SKM-1 treated with dmso at 0.1 percent for 144 hours (cell line): ENCODE measurements around the gene PMVK.
"Not testable (repeated sequence)": the region's sequence is repeated elsewhere in the genome, so short reads cannot be mapped to it uniquely, and the experiment has no call there.

Source experiments
- DNase-seq: peaks from one replicate; lab custom pipeline; 2025; ENCODE audit not compliant: unreplicated experiment; lab: John Stamatoyannopoulos, UW

The PMVK gene

GRCh38 chr1:154925335-154926170 lies 11.0 kb downstream of the PMVK start:
- DNase-seq, result peak; percentile 56

DNA sequence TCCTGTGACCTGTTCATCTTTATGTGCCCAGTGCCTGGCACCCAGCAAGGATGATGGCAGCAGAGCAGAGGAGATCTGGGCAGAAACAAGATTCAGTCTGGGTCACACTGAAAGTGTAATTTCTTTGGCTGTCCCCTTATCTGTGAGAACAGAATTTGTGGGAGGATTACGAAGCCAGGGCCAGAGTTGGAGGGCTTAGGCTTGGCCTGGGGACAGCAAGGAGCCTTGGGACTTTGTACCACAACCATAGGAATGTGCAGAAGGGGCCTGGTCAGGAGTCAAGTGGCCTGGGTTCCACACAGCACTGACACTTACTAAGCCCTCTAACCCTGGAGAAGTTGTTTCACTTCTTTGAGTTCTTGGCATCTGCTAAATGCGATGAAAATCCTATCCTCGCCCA lies 12.8 kb downstream of the PMVK start:
- no peak for DNase-seq

DNA sequence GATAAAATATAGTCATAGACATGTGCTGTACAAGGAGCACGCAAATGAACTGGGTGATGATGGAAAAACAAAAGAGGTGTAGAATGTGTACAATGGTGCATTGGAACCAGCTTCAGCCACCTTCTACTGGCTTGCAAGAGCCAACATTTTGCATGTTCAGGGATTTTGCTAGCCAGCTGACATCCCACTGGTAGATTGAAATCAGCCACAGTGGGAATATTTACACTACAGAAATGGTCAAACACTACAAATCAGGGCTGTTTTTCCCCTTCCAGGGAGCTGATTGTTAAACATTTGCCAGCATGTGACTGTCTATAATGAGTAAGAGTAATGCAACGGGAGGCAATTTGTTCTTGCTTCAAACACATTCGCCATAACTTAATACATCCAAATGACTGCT lies 23.2 kb downstream of the PMVK start:
- DNase-seq, result no peak

DNA sequence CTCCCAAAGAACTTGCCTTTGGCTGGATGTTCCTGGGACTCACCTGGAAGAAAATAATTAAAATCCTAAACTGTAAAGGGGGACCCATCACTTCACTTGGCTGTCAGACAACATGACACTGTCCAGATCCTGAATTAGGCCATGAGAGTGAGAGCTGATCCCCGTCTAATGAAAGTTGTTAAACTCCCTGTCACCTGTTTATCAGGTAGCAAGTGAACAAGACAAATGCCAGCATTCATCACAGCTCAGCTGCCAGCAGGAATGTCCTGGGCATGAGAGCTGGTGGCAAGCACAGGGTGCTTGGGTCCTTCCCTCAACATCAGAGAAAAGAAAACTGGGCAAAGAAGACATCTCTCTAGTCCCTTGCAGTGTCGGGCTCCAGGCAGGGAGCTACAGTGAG lies 23.8 kb downstream of the PMVK start:
- DNase-seq, result no peak

DNA sequence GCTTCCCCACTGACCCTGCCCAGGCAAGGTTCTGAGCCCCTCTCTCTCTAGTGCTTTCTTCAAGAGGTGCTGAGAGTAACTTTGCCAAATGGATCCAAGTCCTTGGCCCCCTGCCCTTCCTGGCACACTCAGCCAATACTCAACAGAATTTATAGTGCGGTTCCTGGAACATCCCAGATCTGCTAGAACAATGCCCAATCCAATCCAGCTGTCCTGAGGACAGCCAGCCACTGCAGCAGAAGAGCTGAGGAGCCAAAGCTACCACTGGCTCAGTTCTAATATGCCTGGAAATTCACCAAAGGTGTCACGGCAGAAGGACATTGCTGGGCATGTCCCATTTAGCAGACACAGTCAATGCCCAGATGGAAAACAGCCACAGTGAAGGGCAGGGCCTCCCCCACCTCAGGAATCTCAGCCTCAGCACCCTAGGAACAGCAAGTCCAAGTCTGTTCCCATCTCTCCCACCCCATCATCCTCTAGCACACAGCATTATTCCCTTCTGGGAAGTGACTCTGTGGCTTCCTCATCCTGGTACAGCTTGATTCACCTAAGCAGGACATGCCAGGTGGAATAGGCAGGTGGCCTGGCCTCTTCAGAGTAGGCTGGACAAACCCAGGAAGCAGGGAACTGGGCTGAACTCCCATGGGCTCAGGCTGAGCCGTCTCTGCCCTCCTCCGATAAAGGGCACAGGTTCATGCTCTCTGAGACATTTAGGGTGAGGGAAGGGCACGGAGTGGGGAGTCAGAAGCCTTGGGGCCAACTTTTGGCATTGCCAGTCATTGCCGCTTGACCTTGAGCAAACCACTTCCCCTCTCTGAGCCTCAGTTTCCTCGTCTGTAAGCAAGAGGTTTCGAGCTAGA lies 24.6 kb downstream of the PMVK start:
- DNase-seq, result no peak

DNA sequence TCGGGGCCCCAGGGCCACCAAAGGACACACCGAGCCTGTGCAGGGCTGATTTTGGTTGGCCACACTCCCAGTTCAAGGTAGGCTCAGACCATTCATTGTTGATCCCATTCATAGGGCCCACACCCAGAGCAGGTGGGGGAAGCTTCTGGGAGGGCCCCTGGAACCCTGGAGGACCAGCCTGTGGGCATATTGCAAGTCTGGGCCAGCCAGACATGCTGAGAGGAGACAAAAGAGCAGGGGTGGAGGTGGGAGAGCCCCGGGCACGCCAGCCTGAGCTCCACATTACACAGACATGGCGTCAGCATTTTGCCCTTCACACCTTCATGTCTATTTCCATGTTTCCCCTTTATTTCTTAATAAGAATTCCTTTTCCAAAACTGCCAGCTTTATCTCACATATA lies 25.7 kb downstream of the PMVK start:
- DNase-seq, result no peak

- DNase-seq, result no peak
Measured at GRCh38 chr1:154908937-154909336, 27.6 kb downstream of the PMVK start.

GRCh38 chr1:154908129-154908528 lies 28.4 kb downstream of the PMVK start:
- DNase-seq, result not testable (repeated sequence)

- DNase-seq, result no peak
Measured at GRCh38 chr1:154906621-154907081, 29.9 kb downstream of the PMVK start.

DNA sequence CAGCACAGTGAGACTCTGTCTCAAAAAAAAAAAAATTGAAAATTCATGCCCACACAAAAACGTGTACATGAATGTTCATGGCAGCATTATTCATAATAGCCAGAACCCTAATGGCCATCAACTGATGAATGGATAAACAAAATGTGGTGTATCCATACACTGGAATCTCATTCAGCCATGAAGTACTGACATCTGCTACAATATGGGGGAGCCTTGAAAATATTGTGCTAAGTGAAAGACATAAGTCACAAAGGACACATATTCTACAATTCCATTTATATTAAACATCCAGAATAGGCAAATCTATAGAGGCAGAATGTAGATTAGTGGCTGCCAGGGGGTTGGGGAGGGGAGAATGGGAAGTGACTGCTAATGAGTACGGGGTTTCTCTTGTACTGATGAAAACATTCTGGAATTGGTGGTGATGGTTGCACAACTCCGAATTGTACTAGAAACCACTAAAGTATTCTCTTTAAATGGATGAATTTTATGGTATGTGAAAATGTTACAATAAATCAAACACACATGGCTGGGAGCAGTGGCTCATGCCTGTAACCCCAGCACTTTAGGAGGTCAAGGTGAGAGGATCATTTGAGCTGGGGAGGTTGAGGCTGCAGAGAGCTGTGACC lies 33.5 kb downstream of the PMVK start:
- DNase-seq, result no peak

GRCh38 chr1:154901591-154901990 lies 34.9 kb downstream of the PMVK start:
- DNase-seq, result no peak

GRCh38 chr1:154899041-154899440 lies 37.5 kb downstream of the PMVK start:
- DNase-seq, result no peak

GRCh38 chr1:154896771-154897286 lies 39.7 kb downstream of the PMVK start:
- DNase-seq, result no peak

GRCh38 chr1:154895798-154896197 lies 40.7 kb downstream of the PMVK start:
- DNase-seq, result no peak

- DNase-seq, result no peak
Measured at GRCh38 chr1:154891452-154891851, 45.1 kb downstream of the PMVK start.

- DNase-seq, result no peak
Measured at GRCh38 chr1:154888757-154889156, 47.8 kb downstream of the PMVK start.

DNA sequence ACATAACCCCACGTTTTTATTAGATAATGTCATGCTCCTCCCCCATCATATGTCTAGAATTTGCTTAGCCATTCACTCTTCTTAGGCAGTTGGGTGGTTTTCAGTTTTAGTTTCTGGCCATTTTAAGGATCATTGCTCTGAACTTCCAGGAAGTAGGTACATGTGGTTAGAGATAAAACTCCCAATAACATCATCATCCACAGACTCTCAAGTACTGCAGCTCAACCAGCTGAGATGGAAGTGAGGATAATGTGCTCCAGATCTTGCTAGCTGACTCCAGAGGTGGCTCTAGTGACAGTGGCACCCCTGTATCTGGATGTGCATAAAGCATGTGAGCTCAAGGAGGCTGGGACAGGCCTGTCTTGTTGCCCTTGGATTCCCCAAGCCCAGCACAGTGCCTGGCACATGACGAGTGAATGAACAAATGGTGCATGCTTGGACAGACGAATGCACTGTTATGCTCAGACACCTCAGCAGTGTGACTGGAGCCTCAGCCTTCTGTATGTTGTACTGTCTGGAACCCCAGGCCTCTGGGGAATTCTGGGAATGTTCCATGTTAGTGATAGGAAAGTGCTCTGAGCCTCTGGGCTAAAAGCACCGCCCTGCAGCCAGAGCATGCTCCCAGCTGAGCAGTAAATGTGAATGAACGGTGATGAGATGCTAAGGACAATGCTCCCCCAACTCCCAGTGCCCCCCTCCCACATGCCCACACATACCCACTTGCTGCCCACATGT lies 50.1 kb downstream of the PMVK start:
- DNase-seq, result no peak

- no peak for DNase-seq
Measured at GRCh38 chr1:154884869-154885701, 51.4 kb downstream of the PMVK start.

GRCh38 chr1:154883919-154884868 lies 52.3 kb downstream of the PMVK start:
- no peak for DNase-seq
